SK-N-SH (cell line): ENCODE results near the gene GOT1. TPM values are rescaled to one million over a fixed set of nuclear protein-coding genes. Genes with fewer than 3 reads are reported as not detected.

Experiments used
- CTCF ChIA-PET: fragments of 300-600, 350-600 bp; formaldehyde crosslinking; extraction: SDS; loops from one replicate; lab custom pipeline; 2021; lab: Yijun Ruan, JAX
- POLR2A ChIA-PET: fragments of 350-600 bp; sonication (Branson Sonifier 250); formaldehyde crosslinking; extraction: SDS; loops from one replicate; lab custom pipeline; 2020; ENCODE audit warnings: antibody characterized with exemption, inconsistent platforms; lab: Yijun Ruan, JAX
- DNase-seq: peaks from one replicate; pipeline ENCODE4 v3.0.0; 2012
- H2AFZ ChIP-seq: fragments of 200-600 bp; sonication (generic); 2 replicates; pipeline ENCODE4 v1.8.1; 2016; ENCODE audit warnings: antibody characterized with exemption, mild to moderate bottlenecking, low read depth
- H3F3A ChIP-seq: fragments of 200-600 bp; sonication (generic); replicated peaks from 2 replicates; pipeline ENCODE3; 2016; ENCODE audit warnings: antibody characterized with exemption, mild to moderate bottlenecking; ENCODE audit not compliant: insufficient read depth
- H3K27ac ChIP-seq, 2 experiments: fragments of 200-500 bp in 1 of 2; fragments of 200-600 bp in 1 of 2; sonication (Bioruptor generic) in 1 of 2; sonication (generic), shearing (Covaris generic) in 1 of 2; 2 replicates each; pipeline versions ENCODE4 v1.5.1 to v1.6.1; 2014 to 2016; ENCODE audit warnings: low read depth in 2 of 2, inconsistent platforms in 1 of 2, low read length in 1 of 2, mild to moderate bottlenecking in 1 of 2, mixed read lengths in 1 of 2
- H3K27me3 ChIP-seq: fragments of 200-600 bp; sonication (generic), shearing (Covaris generic); 2 replicates; pipeline ENCODE4 v1.6.1; 2016; ENCODE audit warnings: mixed run types; ENCODE audit not compliant: insufficient read depth
- H3K36me3 ChIP-seq, 2 experiments: fragments of 200-500 bp in 1 of 2; fragments of 200-600 bp in 1 of 2; sonication (Bioruptor generic) in 1 of 2; sonication (generic) in 1 of 2; replicated peaks in 1 of 2; 2 replicates each; pipeline versions ENCODE3 to v1.5.1; 2014 to 2016; ENCODE audit warnings: low read length in 1 of 2, mild to moderate bottlenecking in 1 of 2; ENCODE audit not compliant: insufficient read depth in 2 of 2, control insufficient read depth in 1 of 2
- H3K4me1 ChIP-seq, 2 experiments: fragments of 200-500 bp in 1 of 2; fragments of 200-600 bp in 1 of 2; sonication (Bioruptor generic) in 1 of 2; sonication (generic), shearing (Covaris generic) in 1 of 2; 2 replicates each; pipeline versions ENCODE4 v1.5.1 to v1.6.1; 2014 to 2016; ENCODE audit warnings: low read depth in 1 of 2, low read length in 1 of 2, mixed run types in 1 of 2; ENCODE audit not compliant: insufficient read depth in 2 of 2, control insufficient read depth in 1 of 2
- H3K4me2 ChIP-seq: fragments of 200-600 bp; sonication (generic), shearing (Covaris generic); 2 replicates; pipeline ENCODE4 v1.6.1; 2017; ENCODE audit warnings: mixed run types
- H3K4me3 ChIP-seq, 2 experiments: fragments of 200-500 bp in 1 of 2; fragments of 200-600 bp in 1 of 2; sonication (Bioruptor generic) in 1 of 2; sonication (generic), shearing (Covaris generic) in 1 of 2; 2 replicates each; pipeline versions ENCODE4 v1.5.1 to v1.8.1; 2014 to 2016; ENCODE audit warnings: low read depth in 2 of 2, inconsistent platforms in 1 of 2, low read length in 1 of 2, mild to moderate bottlenecking in 1 of 2, mixed read lengths in 1 of 2, moderate library complexity in 1 of 2
- H3K79me2 ChIP-seq: fragments of 200-600 bp; sonication (generic); 2 replicates; pipeline ENCODE4 v1.8.1; 2017; ENCODE audit warnings: mild to moderate bottlenecking; ENCODE audit not compliant: insufficient read depth
- H3K9ac ChIP-seq: fragments of 200-600 bp; sonication (generic); 2 replicates; pipeline ENCODE4 v1.6.1; 2017; ENCODE audit warnings: mixed run types
- H3K9me2 ChIP-seq: fragments of 200-600 bp; sonication (generic); 2 replicates; pipeline ENCODE4 v1.6.1; 2017; ENCODE audit warnings: mixed run types
- H3K9me3 ChIP-seq: fragments of 200-600 bp; sonication (generic); 2 replicates; pipeline ENCODE4 v1.6.1; 2017; ENCODE audit warnings: mixed run types, mild to moderate bottlenecking, moderate library complexity
- H4K20me1 ChIP-seq: fragments of 200-600 bp; sonication (generic); 2 replicates; pipeline ENCODE4 v1.6.1; 2017; ENCODE audit warnings: mild to moderate bottlenecking, mixed run types; ENCODE audit not compliant: insufficient read depth
- CTCF ChIP-seq: fragments of 200-600 bp; sonication (generic); IDR thresholded peaks from 2 replicates; pipeline ENCODE4 v1.6.1; 2017; ENCODE audit warnings: antibody characterized with exemption, mild to moderate bottlenecking, moderate library complexity
- EP300 ChIP-seq, 2 experiments: IDR thresholded peaks; 2 replicates each; pipeline versions ENCODE4 v1.4.0 to v1.6.1; 2012; ENCODE audit warnings: borderline replicate concordance in 1 of 2, low read depth in 1 of 2, low read length in 1 of 2
- EZH2phosphoT487 ChIP-seq: fragments of 200-600 bp; sonication (generic); IDR thresholded peaks from 2 replicates; pipeline ENCODE4 v1.6.1; 2017; ENCODE audit warnings: low read depth, mixed run types, mild to moderate bottlenecking, antibody characterized with exemption, moderate library complexity, borderline replicate concordance
- FOXJ3 ChIP-seq: sonication (generic); formaldehyde crosslinking; IDR thresholded peaks from 2 replicates; pipeline ENCODE4 v1.5.1; 2020; ENCODE audit warnings: mild to moderate bottlenecking, missing genetic modification reagents
- GABPA ChIP-seq: IDR thresholded peaks from 2 replicates; pipeline ENCODE4 v1.4.0; 2012; ENCODE audit warnings: low read depth, mild to moderate bottlenecking
- GATA2 ChIP-seq: sonication (generic); formaldehyde crosslinking; IDR thresholded peaks from 2 replicates; pipeline ENCODE4 v1.5.0; 2020; ENCODE audit warnings: mild to moderate bottlenecking, missing genetic modification reagents
- IRF3 ChIP-seq: fragments of 150-350 bp; IDR thresholded peaks from 2 replicates; pipeline ENCODE4 v1.6.1; 2016; ENCODE audit warnings: mild to moderate bottlenecking, low read depth, low read length
- MAX ChIP-seq: IDR thresholded peaks from 2 replicates; pipeline ENCODE4 v1.4.0; 2012; ENCODE audit warnings: low read depth
- MXI1 ChIP-seq: IDR thresholded peaks from 2 replicates; pipeline ENCODE4 v1.6.1; 2012; ENCODE audit warnings: mild to moderate bottlenecking, low read depth, low read length, improper control_type of control experiment
- NFIC ChIP-seq: IDR thresholded peaks from 2 replicates; pipeline ENCODE4 v1.4.0; 2012; ENCODE audit warnings: borderline replicate concordance
- RAD21 ChIP-seq: IDR thresholded peaks from 2 replicates; pipeline ENCODE4 v1.6.1; 2012; ENCODE audit warnings: mild to moderate bottlenecking, low read length
- RCOR1 ChIP-seq: fragments of 150-350 bp; IDR thresholded peaks from 2 replicates; pipeline ENCODE4 v1.6.1; 2017; ENCODE audit warnings: antibody characterized with exemption, low read length
- RFX5 ChIP-seq: IDR thresholded peaks from 2 replicates; pipeline ENCODE4 v1.6.1; 2012; ENCODE audit warnings: mild to moderate bottlenecking, improper control_type of control experiment, low read length
- TAF1 ChIP-seq: IDR thresholded peaks from 2 replicates; pipeline ENCODE4 v1.6.1; 2012; ENCODE audit warnings: low read depth, mild to moderate bottlenecking, low read length, moderate library complexity, borderline replicate concordance
- TCF12 ChIP-seq: IDR thresholded peaks from 2 replicates; pipeline ENCODE4 v1.4.0; 2012
- TEAD4 ChIP-seq: IDR thresholded peaks from 2 replicates; pipeline ENCODE4 v1.4.0; 2012; ENCODE audit warnings: mild to moderate bottlenecking, borderline replicate concordance; ENCODE audit not compliant: insufficient read depth
- USF1 ChIP-seq: IDR thresholded peaks from 2 replicates; pipeline ENCODE4 v1.4.0; 2012; ENCODE audit warnings: low read depth, borderline replicate concordance
- YY1 ChIP-seq: IDR thresholded peaks from 2 replicates; pipeline ENCODE4 v1.4.0; 2012; ENCODE audit warnings: low read depth, mild to moderate bottlenecking
- WGBS: methylation state at CpG from one replicate; pipeline ENCODE4 v1.1.6; 2017; ENCODE audit warnings: low lambda C conversion rate; 5-methylcytosine and 5-hydroxymethylcytosine counted together
- polyA plus RNA-seq, 3 experiments: library from polyadenylated mRNA; depleted of rRNA; stranded (reverse); fragments of >200 nt; gene quantifications; 2 replicates each; pipeline ENCODE4 v1.2.3, GENCODE V29; 2012
- TF ChIP-seq, protein P1 (sequence below): IDR thresholded peaks from 2 replicates; pipeline ENCODE4; 2012

Gene GOT1
- polyA plus RNA-seq, 1 of the 3 experiments (the other 2 are of a cell fraction), result 9.8 TPM

- no peak overlapping the region for H3K9ac ChIP-seq
- CTCF ChIA-PET, result interaction anchor here (0.6 to 2.6 kb wide), 4 partner anchors 15 to 224 kb away, joined by 3 to 13 read pairs (median 8); no protein-coding TSS in a partner anchor
- H2AFZ ChIP-seq, result no peak overlapping the region
- no peaks in the 10 kb centered on the region for H4K20me1 ChIP-seq
- peaks cover 4 to 7% of the 10 kb centered on the region in 2 experiments for H3K36me3 ChIP-seq
- H3K27me3 ChIP-seq, result no peaks in the 10 kb centered on the region; the same call in 1 of the 2 replicates
- peaks cover 24% of the 10 kb centered on the region for H3F3A ChIP-seq
- no peaks in the 10 kb centered on the region for H3K9me2 ChIP-seq
- 94% methylated on average over 8 of the region's 8 CpGs for WGBS
- no peak overlapping the region for H3K4me2 ChIP-seq
- no peaks in the 10 kb centered on the region for H3K9me3 ChIP-seq
- H3K4me3 ChIP-seq, result no peak overlapping the region
- POLR2A ChIA-PET, result no interaction called here
- no peak for DNase-seq
- no peaks in the 10 kb centered on the region for H3K79me2 ChIP-seq
- peaks cover 0 to 12% of the 10 kb centered on the region in 2 experiments; a peak in 2 of 4 replicates for H3K4me1 ChIP-seq
- no peak overlapping the region for H3K27ac ChIP-seq
- no peak for TF ChIP-seq RAD21
- no peak for TF ChIP-seq RFX5
- TF ChIP-seq, protein P1, sequence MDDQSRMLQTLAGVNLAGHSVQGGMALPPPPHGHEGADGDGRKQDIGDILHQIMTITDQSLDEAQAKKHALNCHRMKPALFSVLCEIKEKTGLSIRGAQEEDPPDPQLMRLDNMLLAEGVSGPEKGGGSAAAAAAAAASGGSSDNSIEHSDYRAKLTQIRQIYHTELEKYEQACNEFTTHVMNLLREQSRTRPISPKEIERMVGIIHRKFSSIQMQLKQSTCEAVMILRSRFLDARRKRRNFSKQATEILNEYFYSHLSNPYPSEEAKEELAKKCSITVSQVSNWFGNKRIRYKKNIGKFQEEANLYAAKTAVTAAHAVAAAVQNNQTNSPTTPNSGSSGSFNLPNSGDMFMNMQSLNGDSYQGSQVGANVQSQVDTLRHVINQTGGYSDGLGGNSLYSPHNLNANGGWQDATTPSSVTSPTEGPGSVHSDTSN, result no peak
- TF ChIP-seq GATA2 (CRISPR knock-in tag), result no peak
- TF ChIP-seq TAF1, result no peak
- no peak for TF ChIP-seq MAX
- TF ChIP-seq CTCF, result no peak
- TF ChIP-seq TCF12, result no peak
- TF ChIP-seq YY1, result no peak
- TF ChIP-seq FOXJ3 (CRISPR knock-in tag), result no peak
- no peak for TF ChIP-seq EP300 (IDR thresholded peaks at IDR 0.05; ENCODE audit: borderline replicate concordance in 1 of 2, low read depth in 1 of 2, low read length in 1 of 2)
- no peak for TF ChIP-seq IRF3
- TF ChIP-seq MXI1, result no peak
- TF ChIP-seq NFIC, result no peak
- TF ChIP-seq USF1, result no peak
- no peak for TF ChIP-seq RCOR1
- TF ChIP-seq TEAD4, result no peak
- no peak for TF ChIP-seq EZH2phosphoT487
- TF ChIP-seq GABPA, result no peak
These were observed 36.2 kb downstream of the GOT1 start for GRCh38 chr10:99394256-99394655.
